H1 (cell line): ENCODE data around the gene PCIF1. TPM values are rescaled to one million over a fixed set of nuclear protein-coding genes. Genes with fewer than 3 reads are reported as not detected.

Source experiments
- CTCF ChIA-PET: fragments of 300-600 bp; sonication (Branson Sonifier 250); formaldehyde crosslinking; loops from one replicate; lab custom pipeline; 2021; ENCODE audit not compliant: partially characterized antibody; lab: Charles Lee
- POLR2A ChIA-PET: fragments of 300-600 bp; sonication (Branson Sonifier 250); formaldehyde crosslinking; loops from one replicate; lab custom pipeline; 2021; ENCODE audit warnings: inconsistent platforms; ENCODE audit not compliant: partially characterized antibody; lab: Charles Lee
- DNase-seq, 2 experiments: peaks; one replicate each; pipeline versions ENCODE4 v3.0.0 to v3.0.0-alpha.2; 2010 to 2022; ENCODE audit warnings: low spot score in 2 of 2, low read depth in 1 of 2, mixed read lengths in 1 of 2
- FAIRE-seq: peaks from 2 replicates; lab custom pipeline; 2011; peaks lifted over from hg19 to GRCh38; lab: Jason Lieb, UNC
- H2AFZ ChIP-seq: 2 replicates; pipeline ENCODE4 v1.8.1; 2012; ENCODE audit warnings: low read length, inconsistent platforms
- H2AK5ac ChIP-seq: 2 replicates; pipeline ENCODE4 v1.6.1; 2013; ENCODE audit warnings: low read depth, low read length
- H2BK120ac ChIP-seq: replicated peaks from 2 replicates; pipeline ENCODE3; 2013; ENCODE audit warnings: low read depth, low read length, inconsistent platforms
- H2BK12ac ChIP-seq: 2 replicates; pipeline ENCODE4 v1.6.1; 2013; ENCODE audit warnings: low read depth, low read length
- H2BK15ac ChIP-seq: 2 replicates; pipeline ENCODE4 v1.6.1; 2013; ENCODE audit warnings: low read length
- H2BK20ac ChIP-seq: 2 replicates; pipeline ENCODE4 v1.6.1; 2013; ENCODE audit warnings: low read length
- H2BK5ac ChIP-seq: 2 replicates; pipeline ENCODE4 v1.6.1; 2013; ENCODE audit warnings: low read depth, low read length
- H3K14ac ChIP-seq: 2 replicates; pipeline ENCODE4 v1.6.1; 2013; ENCODE audit warnings: inconsistent platforms; ENCODE audit not compliant: insufficient read length
- H3K18ac ChIP-seq: 2 replicates; pipeline ENCODE4 v1.6.1; 2013; ENCODE audit warnings: low read length; ENCODE audit errors: extremely low read depth
- H3K23ac ChIP-seq: 2 replicates; pipeline ENCODE4 v1.6.1; 2013; ENCODE audit warnings: inconsistent platforms; ENCODE audit not compliant: insufficient read length
- H3K23me2 ChIP-seq: 2 replicates; pipeline ENCODE4 v1.6.1; 2013; ENCODE audit warnings: low read depth, low read length
- H3K27ac ChIP-seq: 2 replicates; pipeline ENCODE4 v1.6.1; 2011; ENCODE audit warnings: low read depth, low read length, inconsistent platforms
- H3K27me3 ChIP-seq, 4 experiments: replicated peaks in 1 of 4; 1 replicate in 1 of 4; 2 replicates in 3 of 4; pipeline versions ENCODE4 v1.6.1 to v1.8.1; 2011 to 2013; ENCODE audit warnings: low read length in 3 of 4, mild to moderate bottlenecking in 3 of 4, inconsistent platforms in 2 of 4, mixed read lengths in 2 of 4, moderate library complexity in 1 of 4; ENCODE audit not compliant: control insufficient read depth in 3 of 4, insufficient read depth in 3 of 4; ENCODE audit errors: extremely low read depth in 1 of 4
- H3K36me3 ChIP-seq, 4 experiments: 2 replicates each; pipeline versions ENCODE4 v1.6.1 to v1.8.1; 2011 to 2013; ENCODE audit warnings: mild to moderate bottlenecking in 4 of 4, low read length in 3 of 4, moderate library complexity in 2 of 4, control low read depth in 1 of 4, inconsistent platforms in 1 of 4; ENCODE audit not compliant: insufficient read depth in 4 of 4, control insufficient read depth in 2 of 4
- H3K4ac ChIP-seq: replicated peaks from 2 replicates; pipeline ENCODE3; 2013; ENCODE audit warnings: low read length, low read depth, mixed read lengths, inconsistent platforms; ENCODE audit not compliant: insufficient read length
- H3K4me1 ChIP-seq, 4 experiments: replicated peaks in 1 of 4; 1 replicate in 1 of 4; 2 replicates in 3 of 4; pipeline versions ENCODE4 v1.6.1 to v1.8.1; 2011 to 2013; ENCODE audit warnings: low read length in 3 of 4, inconsistent platforms in 2 of 4, mixed read lengths in 1 of 4; ENCODE audit not compliant: insufficient read depth in 4 of 4, control insufficient read depth in 3 of 4
- H3K4me2 ChIP-seq, 2 experiments: 2 replicates each; pipeline versions ENCODE4 v1.6.1 to v1.8.1; 2011 to 2013; ENCODE audit warnings: low read depth in 2 of 2, low read length in 2 of 2, control low read depth in 1 of 2, inconsistent platforms in 1 of 2, mild to moderate bottlenecking in 1 of 2; ENCODE audit not compliant: insufficient read depth in 1 of 2
- H3K4me3 ChIP-seq, 4 experiments: fragments of 200-600, 300-600 bp in 1 of 4; sonication (generic), shearing (Covaris generic), sonication (Bioruptor Twin) in 1 of 4; 2 replicates each; pipeline versions ENCODE4 v1.5.1 to v1.8.1; 2011 to 2016; ENCODE audit warnings: low read length in 4 of 4, low read depth in 3 of 4, control low read depth in 2 of 4, inconsistent platforms in 2 of 4, mild to moderate bottlenecking in 2 of 4, mixed read lengths in 1 of 4, moderate library complexity in 1 of 4; ENCODE audit not compliant: insufficient read depth in 2 of 4; ENCODE audit errors: extremely low read depth in 1 of 4
- H3K56ac ChIP-seq: replicated peaks from 2 replicates; pipeline ENCODE3; 2013; ENCODE audit warnings: low read depth, mild to moderate bottlenecking, mixed read lengths, low read length, inconsistent platforms; ENCODE audit not compliant: insufficient read length
- H3K79me1 ChIP-seq: 2 replicates; pipeline ENCODE4 v1.6.1; 2013; ENCODE audit warnings: low read depth, low read length, control low read depth
- H3K79me2 ChIP-seq, 2 experiments: 2 replicates each; pipeline versions ENCODE4 v1.6.1 to v1.8.1; 2012 to 2013; ENCODE audit warnings: low read length in 2 of 2, mild to moderate bottlenecking in 2 of 2, inconsistent platforms in 1 of 2; ENCODE audit not compliant: insufficient read depth in 2 of 2, control insufficient read depth in 1 of 2
- H3K9ac ChIP-seq, 4 experiments: replicated peaks in 1 of 4; 1 replicate in 1 of 4; 2 replicates in 3 of 4; pipeline versions ENCODE4 v1.6.1 to v1.8.1; 2011 to 2013; ENCODE audit warnings: low read depth in 3 of 4, low read length in 3 of 4, control low read depth in 2 of 4, mild to moderate bottlenecking in 2 of 4, moderate library complexity in 2 of 4, inconsistent platforms in 1 of 4; ENCODE audit errors: extremely low read depth in 1 of 4
- H3K9me3 ChIP-seq, 2 experiments: 2 replicates each; pipeline versions ENCODE4 v1.6.1 to v1.8.1; 2012 to 2013; ENCODE audit warnings: mild to moderate bottlenecking in 2 of 2, moderate library complexity in 2 of 2, control low read depth in 1 of 2, inconsistent platforms in 1 of 2, low read depth in 1 of 2, low read length in 1 of 2, mixed read lengths in 1 of 2; ENCODE audit not compliant: insufficient read depth in 2 of 2
- H4K20me1 ChIP-seq, 2 experiments: replicated peaks in 1 of 2; 2 replicates each; pipeline versions ENCODE3 to v1.8.1; 2011 to 2013; ENCODE audit warnings: inconsistent platforms in 2 of 2, low read length in 2 of 2, mild to moderate bottlenecking in 1 of 2; ENCODE audit not compliant: insufficient read depth in 2 of 2, control insufficient read depth in 1 of 2
- H4K5ac ChIP-seq: 2 replicates; pipeline ENCODE4 v1.6.1; 2013; ENCODE audit warnings: low read length, low read depth, mixed read lengths, inconsistent platforms; ENCODE audit not compliant: insufficient read length
- H4K8ac ChIP-seq: 2 replicates; pipeline ENCODE4 v1.8.0; 2013; ENCODE audit warnings: mild to moderate bottlenecking, moderate library complexity, low read length, inconsistent platforms; ENCODE audit not compliant: insufficient read depth; ENCODE audit errors: extremely low read depth
- H4K91ac ChIP-seq: replicated peaks from 2 replicates; pipeline ENCODE3; 2013; ENCODE audit warnings: low read length, mixed read lengths, inconsistent platforms; ENCODE audit not compliant: insufficient read length
- BACH1 ChIP-seq: IDR thresholded peaks from 2 replicates; pipeline ENCODE4 v1.6.1; 2012; ENCODE audit warnings: low read length, improper control_type of control experiment
- BRCA1 ChIP-seq: IDR thresholded peaks from 2 replicates; pipeline ENCODE4 v1.6.1; 2012; ENCODE audit warnings: low read depth, low read length, improper control_type of control experiment
- CBX5 ChIP-seq: fragments of 300-800, 300-1000 bp; sonication (generic); IDR thresholded peaks from 2 replicates; pipeline ENCODE4 v1.7.1; 2016; ENCODE audit warnings: antibody characterized with exemption, low read length, low read depth
- CEBPB ChIP-seq: IDR thresholded peaks from 2 replicates; pipeline ENCODE4 v1.6.1; 2012; ENCODE audit warnings: low read depth, low read length
- EGR1 ChIP-seq: IDR thresholded peaks from 2 replicates; pipeline ENCODE4 v1.6.1; 2011; ENCODE audit warnings: low read depth, low read length, borderline replicate concordance
- EP300 ChIP-seq, 2 experiments: IDR thresholded peaks; 1 replicate in 1 of 2; 2 replicates in 1 of 2; pipeline ENCODE4 v1.6.1; 2011 to 2012; ENCODE audit warnings: low read depth in 2 of 2, low read length in 2 of 2, mild to moderate bottlenecking in 2 of 2, borderline replicate concordance in 1 of 2, inconsistent platforms in 1 of 2, moderate library complexity in 1 of 2
- FOSL1 ChIP-seq: IDR thresholded peaks from 2 replicates; pipeline ENCODE4 v1.6.1; 2011; ENCODE audit warnings: mild to moderate bottlenecking, low read depth, low read length, moderate library complexity; ENCODE audit not compliant: insufficient read depth
- KDM1A ChIP-seq: fragments of 200-600, 300-600 bp; sonication (generic); IDR thresholded peaks from 2 replicates; pipeline ENCODE4 v1.7.1; 2016; ENCODE audit warnings: mild to moderate bottlenecking, low read length, borderline replicate concordance
- MAX ChIP-seq: IDR thresholded peaks from 2 replicates; pipeline ENCODE4 v1.6.1; 2012; ENCODE audit warnings: inconsistent platforms
- NRF1 ChIP-seq: IDR thresholded peaks from 2 replicates; pipeline ENCODE4 v1.6.1; 2011; ENCODE audit warnings: mild to moderate bottlenecking, low read depth, low read length, improper control_type of control experiment
- POLR2A ChIP-seq, 2 experiments: IDR thresholded peaks; 1 replicate in 1 of 2; 2 replicates in 1 of 2; pipeline ENCODE4 v1.6.1; 2011; ENCODE audit warnings: low read depth in 2 of 2, low read length in 2 of 2, mild to moderate bottlenecking in 2 of 2; ENCODE audit errors: control extremely low read depth in 1 of 2
- SIN3A ChIP-seq, 2 experiments: IDR thresholded peaks in 1 of 2; conservative IDR thresholded peaks in 1 of 2; 2 replicates each; pipeline ENCODE4 v1.6.1; 2011 to 2012; ENCODE audit warnings: low read length in 2 of 2, improper control_type of control experiment in 1 of 2, low read depth in 1 of 2, mild to moderate bottlenecking in 1 of 2
- WGBS, 2 experiments: shearing (Covaris generic) in 1 of 2; methylation state at CpG; one replicate each; pipeline versions ENCODE4 v1.1.6 to v1.1.7; 2013 to 2015; ENCODE audit warnings: low lambda C conversion rate in 2 of 2, mixed read lengths in 2 of 2, inconsistent platforms in 1 of 2, low coverage in 1 of 2, missing lambda C conversion rate in 1 of 2; ENCODE audit not compliant: insufficient replicate concordance in 2 of 2, insufficient coverage in 1 of 2, insufficient read length in 1 of 2; ENCODE audit errors: extremely low coverage in 1 of 2, missing lambda C conversion rate in 1 of 2; 5-methylcytosine and 5-hydroxymethylcytosine counted together
- polyA plus RNA-seq, 7 experiments: library from polyadenylated mRNA; depleted of rRNA in 3 of 7; stranded (reverse) in 5 of 7; unstranded in 2 of 7; fragments of >200 nt in 5 of 7; fragments of 200-250 nt in 2 of 7; gene quantifications; 1 replicate in 5 of 7; 2 replicates in 1 of 7; 4 replicates in 1 of 7; pipeline versions ENCODE4 v1.2.1 to v1.2.3, GENCODE V29; 2011 to 2013; ENCODE audit warnings: missing spikeins in 2 of 7, mixed read lengths in 2 of 7
- total RNA-seq: library from RNA; stranded (reverse); fragmentation: NEBNext Ultra II Directional; extraction: Animal tissue kit (Norgen Biotek cat#: 25700); gene quantifications from 2 replicates; pipeline ENCODE4 v1.2.1, GENCODE V29; 2021

Gene PCIF1
- total and polyA plus RNA-seq, 2 of the 8 experiments (the other 6 are each of a cell fraction or from before 2014, with no cell fraction given), result 30.3 to 30.6 TPM

- no peak overlapping the region for H3K9ac ChIP-seq
- H3K27ac ChIP-seq, result no peak overlapping the region
- no peaks in the 10 kb centered on the region for H3K36me3 ChIP-seq
- no peaks in the 10 kb centered on the region for H3K79me2 ChIP-seq
- no peak for FAIRE-seq
- no peaks in the 10 kb centered on the region for H3K79me1 ChIP-seq
- 83% methylated on average over 10 of the region's 11 CpGs; no CpG with 5 or more reads in 1 of the 2 experiments for WGBS, 2 experiments
- H2BK15ac ChIP-seq, result no peak overlapping the region
- no peak overlapping the region for H3K4ac ChIP-seq
- no peak overlapping the region for H2BK20ac ChIP-seq
- H3K18ac ChIP-seq, result no peak overlapping the region
- no peak overlapping the region for H3K4me2 ChIP-seq
- H2AFZ ChIP-seq, result no peak overlapping the region
- H3K27me3 ChIP-seq, result no peaks in the 10 kb centered on the region
- no peak overlapping the region for H2BK120ac ChIP-seq
- H3K23me2 ChIP-seq, result no peaks in the 10 kb centered on the region
- H3K9me3 ChIP-seq, result no peaks in the 10 kb centered on the region
- H3K4me1 ChIP-seq, result peaks cover 0 to 3% (median 0%) of the 10 kb centered on the region in 4 experiments; a peak in 1 of 7 replicates
- no peak overlapping the region for H2AK5ac ChIP-seq
- H4K5ac ChIP-seq, result no peak overlapping the region
- no peak overlapping the region; the same call in 1 of the 2 replicates for H2BK12ac ChIP-seq
- no peak overlapping the region for H4K91ac ChIP-seq
- no peaks in the 10 kb centered on the region for H4K20me1 ChIP-seq
- H3K23ac ChIP-seq, result no peak overlapping the region
- CTCF ChIA-PET, result interaction anchor here (0.7 to 1.5 kb wide), 7 partner anchors 8 to 381 kb away, joined by 3 to 5 read pairs (median 4); no protein-coding TSS in a partner anchor
- no peak overlapping the region for H3K56ac ChIP-seq
- H3K14ac ChIP-seq, result no peak overlapping the region
- DNase-seq, result no peak
- POLR2A ChIA-PET, result interaction anchor here (0.8 to 11.8 kb wide), 8 partner anchors 8 to 39 kb away, joined by 3 to 165 read pairs (median 4); partner anchors contain the start of genes CTSA, NEURL2, PCIF1 and PLTP
- no peak overlapping the region for H3K4me3 ChIP-seq
- H2BK5ac ChIP-seq, result no peak overlapping the region
- H4K8ac ChIP-seq, result no peak overlapping the region
- TF ChIP-seq MAX (no peak), BRCA1 (no peak), CBX5 (no peak), FOSL1 (no peak), NRF1 (no peak), BACH1 (no peak), EP300 (IDR thresholded peaks at IDR 0.05; ENCODE audit: borderline replicate concordance in 1 of 2, low read depth in 2 of 2, low read length in 2 of 2) (no peak), KDM1A (no peak), SIN3A (conservative IDR thresholded peaks at IDR 0.05 in 1 of 2, IDR thresholded peaks at IDR 0.05 in 1 of 2; ENCODE audit: low read depth in 1 of 2, low read length in 2 of 2) (no peak), CEBPB (no peak), EGR1 (no peak), POLR2A (IDR thresholded peaks at IDR 0.05; ENCODE audit: control extremely low read depth in 1 of 2, low read depth in 2 of 2, low read length in 2 of 2) (no peak)
Measured at GRCh38 chr20:45919542-45920399, 14.7 kb upstream of the PCIF1 start.
